ENCODE results near the gene FAM89B.
"Not testable (repeated sequence)": the region's sequence is repeated elsewhere in the genome, so short reads cannot be mapped to it uniquely, and the experiment has no call there.

Gene FAM89B

DNA sequence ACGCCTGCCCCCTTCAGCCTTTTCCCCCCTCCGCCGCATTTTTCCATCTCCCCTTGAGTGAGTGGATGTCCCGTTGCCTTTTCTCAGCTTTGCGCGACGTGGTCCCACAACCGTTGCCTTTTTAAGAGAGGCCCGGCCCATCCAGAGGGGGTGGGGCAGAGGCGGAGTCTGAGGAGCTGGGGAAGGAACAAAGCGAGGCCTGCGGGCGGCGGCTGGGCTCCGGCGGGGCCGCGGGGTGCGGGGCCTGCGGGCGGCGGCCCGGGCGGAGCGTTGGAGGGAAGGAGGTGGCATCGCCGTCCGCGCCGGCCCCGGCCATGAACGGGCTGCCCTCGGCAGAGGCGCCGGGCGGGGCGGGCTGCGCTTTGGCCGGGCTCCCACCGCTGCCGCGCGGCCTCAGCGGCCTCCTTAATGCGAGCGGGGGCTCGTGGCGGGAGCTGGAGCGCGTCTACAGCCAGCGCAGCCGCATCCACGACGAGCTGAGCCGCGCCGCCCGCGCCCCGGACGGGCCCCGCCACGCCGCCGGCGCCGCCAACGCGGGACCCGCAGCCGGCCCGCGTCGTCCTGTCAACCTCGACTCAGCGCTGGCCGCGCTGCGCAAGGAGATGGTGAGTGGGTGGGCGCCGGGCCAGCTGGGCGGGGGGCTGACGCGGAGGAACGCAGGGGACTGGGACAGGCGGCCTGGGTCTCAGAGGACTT lies at the start of gene FAM89B:
TSS of gene FAM89B (plus strand) at position 183 of the 696 bp plus-strand sequence. CDS start at position 315, 132 bp downstream.
- DNase-seq (ENCODE audit: low read depth in 2 of 2) = peak; percentile 81

GRCh38 chr11:65522718-65523630 lies 49.4 kb upstream of the FAM89B start:
- DNase-seq (ENCODE audit: low read depth in 2 of 2) = not testable (repeated sequence)

DNA sequence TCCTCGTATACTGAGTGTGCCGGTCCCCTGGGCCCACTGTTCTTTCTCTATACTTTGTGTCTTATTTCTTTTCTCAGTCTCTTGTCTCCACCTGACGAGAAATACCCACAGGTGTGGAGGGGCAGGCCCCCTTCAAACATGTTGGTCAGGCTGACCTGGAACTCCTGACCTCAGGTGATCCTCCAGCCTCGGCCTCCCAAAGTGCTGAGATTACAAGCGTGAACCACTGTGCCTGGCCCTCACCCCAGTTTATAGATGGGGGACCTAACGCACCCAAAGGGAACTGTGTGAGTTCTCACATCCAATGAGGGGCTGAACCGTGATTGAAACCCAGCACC lies 48.7 kb upstream of the FAM89B start:
- not testable (repeated sequence) for DNase-seq (ENCODE audit: low read depth in 2 of 2)

DNA sequence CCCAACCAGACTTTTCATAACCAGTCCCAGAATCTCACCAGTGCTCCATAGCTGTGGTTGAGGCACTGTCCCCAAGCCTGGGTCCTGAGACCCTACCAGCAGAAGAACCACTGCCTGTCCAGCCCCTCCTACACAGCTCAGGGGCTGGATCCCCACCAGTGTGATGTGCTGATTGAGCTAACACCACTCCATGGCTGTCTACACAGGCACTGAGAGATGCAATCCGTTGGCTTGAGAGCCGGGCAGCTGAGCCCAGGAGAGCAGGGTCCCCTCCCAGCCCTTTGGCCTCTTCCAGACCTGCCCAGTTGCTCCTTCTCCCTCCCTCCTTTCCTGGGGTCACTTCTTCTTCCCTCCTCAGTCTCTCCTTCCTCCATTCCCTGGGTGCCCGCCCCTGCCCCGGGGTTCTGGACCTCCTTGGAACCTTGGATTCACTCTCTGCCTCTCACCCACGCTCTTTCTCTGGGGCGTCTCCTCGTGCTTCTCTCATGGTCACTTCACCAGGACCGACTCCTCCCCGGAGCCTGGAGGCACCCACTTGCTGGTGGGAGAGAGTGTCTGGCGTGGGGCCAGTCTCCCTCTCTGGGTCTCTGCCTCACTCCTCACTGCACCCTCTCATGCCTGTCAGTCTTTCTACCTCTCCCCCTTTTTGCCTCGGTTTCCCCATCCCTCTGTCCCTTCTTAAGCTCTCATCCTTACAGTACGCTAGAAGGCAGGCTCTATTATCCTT lies 48.2 kb upstream of the FAM89B start:
- no peak for DNase-seq (ENCODE audit: low read depth in 2 of 2)

DNA sequence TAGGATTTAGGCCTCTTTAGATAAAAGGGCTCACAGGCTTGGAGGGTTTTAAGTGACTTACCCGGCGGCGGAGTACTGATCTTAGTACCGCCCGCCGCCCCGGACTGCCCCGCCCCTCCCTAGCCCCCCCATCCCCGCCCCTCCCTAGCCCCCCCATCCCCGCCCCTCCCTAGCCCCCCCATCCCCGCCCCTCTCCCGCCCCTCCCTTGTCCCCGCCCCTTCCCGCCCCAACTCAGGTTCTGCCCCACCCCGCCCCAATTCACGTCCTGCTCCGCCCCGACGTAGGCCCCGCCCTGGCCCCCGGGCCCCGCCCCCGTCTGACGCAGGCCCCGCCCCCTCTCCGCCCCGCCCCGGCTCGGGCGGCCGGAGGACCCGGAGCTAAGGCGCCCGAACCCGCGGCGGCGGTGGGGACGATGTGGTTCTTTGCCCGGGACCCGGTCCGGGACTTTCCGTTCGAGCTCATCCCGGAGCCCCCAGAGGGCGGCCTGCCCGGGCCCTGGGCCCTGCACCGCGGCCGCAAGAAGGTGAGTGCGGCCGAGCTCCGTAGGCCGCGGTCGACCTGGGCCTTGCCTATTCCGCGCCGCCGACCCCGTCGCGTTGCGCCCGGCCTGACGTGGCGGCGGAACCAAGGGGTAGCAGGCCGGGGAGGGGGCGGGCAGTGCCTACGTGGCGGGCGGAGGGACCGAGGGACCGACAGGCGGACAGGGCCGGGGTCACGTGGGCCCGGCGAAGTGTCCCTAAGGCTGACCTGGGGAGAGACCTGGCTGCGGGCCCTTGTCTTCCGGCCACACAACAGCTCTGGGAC lies 47.4 kb upstream of the FAM89B start, which contains the start of gene SCYL1:
TSS of gene SCYL1 (plus strand) at position 343 of the 805 bp plus-strand sequence. CDS start at position 414, 71 bp downstream.
- DNase-seq (ENCODE audit: low read depth in 2 of 2) = peak; percentile 70 to 77

- DNase-seq (ENCODE audit: low read depth in 2 of 2) = no peak
Measured at GRCh38 chr11:65525546-65526480, 46.5 kb upstream of the FAM89B start.

- no peak for DNase-seq (ENCODE audit: low read depth in 2 of 2)
Measured at GRCh38 chr11:65526744-65527143, 45.6 kb upstream of the FAM89B start.

DNA sequence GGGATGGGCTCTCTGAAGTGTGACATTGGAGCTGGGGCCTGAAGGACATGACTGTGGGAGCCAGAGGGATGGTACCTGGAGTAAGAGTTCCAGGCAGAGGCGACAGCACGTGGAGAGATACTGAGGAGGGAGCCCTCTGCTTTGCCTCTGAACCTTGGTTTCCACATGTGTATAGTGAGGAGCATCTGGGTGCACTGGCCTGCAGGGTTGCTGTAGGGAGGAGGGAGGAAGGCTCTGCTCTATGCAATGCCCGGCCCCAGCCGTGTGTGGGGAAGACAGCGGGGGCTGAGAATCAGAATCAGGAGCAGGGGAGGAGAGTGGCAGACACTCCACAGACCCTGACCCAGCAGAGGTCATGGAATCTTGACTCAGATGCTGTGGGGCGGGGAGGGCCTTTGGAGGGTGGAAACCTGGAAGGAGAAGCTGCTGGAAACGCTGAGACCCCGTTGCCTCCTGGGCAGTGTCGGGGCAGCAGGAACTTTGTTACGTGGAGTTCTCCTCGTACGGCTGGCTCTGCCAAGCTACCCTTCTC lies 43.5 kb upstream of the FAM89B start:
- no peak for DNase-seq (ENCODE audit: low read depth in 2 of 2)

- no peak for DNase-seq (ENCODE audit: low read depth in 2 of 2)
Measured at GRCh38 chr11:65529475-65530156, 42.7 kb upstream of the FAM89B start.

DNA sequence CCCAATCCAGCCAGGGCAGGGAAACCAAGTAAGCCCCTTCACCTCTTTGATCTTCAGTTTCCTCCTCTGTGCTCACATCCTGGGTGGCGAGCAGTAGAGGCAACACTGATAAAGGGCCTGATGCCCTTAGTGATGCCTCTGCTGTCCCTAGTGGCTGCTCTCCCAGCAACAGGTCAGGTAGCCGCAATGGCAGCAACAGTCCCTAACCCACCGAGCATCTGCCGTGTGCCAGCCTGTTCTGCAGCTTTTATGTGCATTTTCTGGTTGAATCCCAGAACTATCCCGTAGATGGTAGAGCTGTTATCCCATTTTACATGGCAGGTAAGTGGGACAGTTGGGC lies 42.2 kb upstream of the FAM89B start:
- DNase-seq (ENCODE audit: low read depth in 2 of 2) = no peak

- no peak for DNase-seq (ENCODE audit: low read depth in 2 of 2)
Measured at GRCh38 chr11:65532388-65533064, 39.8 kb upstream of the FAM89B start.

GRCh38 chr11:65535102-65535501 lies 37.2 kb upstream of the FAM89B start:
- DNase-seq (ENCODE audit: low read depth in 2 of 2) = no peak

DNA sequence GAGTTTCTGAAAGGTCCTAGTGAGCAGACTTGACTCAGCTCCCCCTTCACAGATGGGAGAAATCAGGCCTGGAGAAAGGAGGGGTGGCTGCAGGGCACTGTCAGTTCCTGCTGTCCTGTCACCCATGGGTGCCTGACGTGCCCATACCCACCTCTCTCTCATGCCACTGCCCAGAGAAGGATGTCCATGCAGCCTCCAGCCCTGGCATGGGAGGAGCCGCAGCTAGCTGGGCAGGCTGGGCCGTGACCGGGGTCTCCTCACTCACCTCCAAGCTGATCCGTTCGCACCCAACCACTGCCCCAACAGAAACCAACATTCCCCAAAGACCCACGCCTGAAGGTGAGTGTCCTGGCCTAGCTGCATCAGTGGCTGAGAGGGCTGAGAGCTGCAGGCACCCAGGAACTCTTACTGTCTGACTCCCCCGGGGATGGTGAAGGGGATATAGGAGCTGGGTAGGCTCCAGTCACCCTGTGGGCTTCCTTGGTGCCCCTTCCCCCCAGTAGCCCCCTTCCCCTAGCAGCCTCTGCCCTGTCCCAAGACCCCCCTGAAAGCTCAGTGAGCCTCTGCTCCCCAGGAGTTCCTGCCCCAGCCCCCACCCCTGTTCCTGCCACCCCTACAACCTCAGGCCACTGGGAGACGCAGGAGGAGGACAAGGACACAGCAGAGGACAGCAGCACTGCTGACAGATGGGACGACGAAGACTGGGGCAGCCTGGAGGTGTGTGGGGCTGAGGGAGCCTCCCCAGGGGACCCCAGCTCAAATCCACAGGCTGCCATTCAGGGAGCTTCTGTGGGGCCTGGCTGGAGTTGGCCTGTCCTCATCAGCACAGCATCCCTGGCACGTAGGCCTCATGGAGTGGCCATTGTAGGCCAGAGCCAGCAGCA lies 35.7 kb upstream of the FAM89B start:
- no peak for DNase-seq (ENCODE audit: low read depth in 2 of 2)

- no peak for DNase-seq (ENCODE audit: low read depth in 2 of 2)
Measured at GRCh38 chr11:65537296-65537597, 35.1 kb upstream of the FAM89B start.

- DNase-seq (ENCODE audit: low read depth in 2 of 2) = no peak
Measured at GRCh38 chr11:65537620-65538231, 34.6 kb upstream of the FAM89B start.

DNA sequence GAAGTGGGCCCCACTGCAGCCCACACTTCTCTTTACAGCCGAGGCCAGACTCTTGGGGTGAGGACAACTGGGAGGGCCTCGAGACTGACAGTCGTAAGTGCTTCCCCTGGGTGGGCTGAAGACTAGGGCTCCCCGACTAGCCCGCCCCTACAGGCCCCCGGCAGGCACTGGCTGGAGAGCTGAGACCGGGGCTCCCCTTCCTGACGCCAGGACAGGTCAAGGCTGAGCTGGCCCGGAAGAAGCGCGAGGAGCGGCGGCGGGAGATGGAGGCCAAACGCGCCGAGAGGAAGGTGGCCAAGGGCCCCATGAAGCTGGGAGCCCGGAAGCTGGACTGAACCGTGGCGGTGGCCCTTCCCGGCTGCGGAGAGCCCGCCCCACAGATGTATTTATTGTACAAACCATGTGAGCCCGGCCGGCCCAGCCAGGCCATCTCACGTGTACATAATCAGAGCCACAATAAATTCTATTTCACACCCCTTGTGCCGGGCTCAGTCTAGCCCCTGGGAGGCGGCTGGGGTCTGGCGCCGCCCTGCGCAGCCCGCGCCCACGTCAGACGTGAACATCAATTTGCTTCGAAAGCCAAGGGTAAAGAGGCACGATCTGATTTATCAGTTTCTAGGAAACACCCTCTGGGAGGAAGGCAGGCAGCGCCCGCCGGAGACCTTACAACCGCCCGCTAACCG lies 34.0 kb upstream of the FAM89B start:
- no peak for DNase-seq (ENCODE audit: low read depth in 2 of 2)
